HepG2 (cell line): ENCODE measurements around the gene FAM131A. TPM values are rescaled to one million over a fixed set of nuclear protein-coding genes. Genes with fewer than 3 reads are reported as not detected.

ENCODE experiments used
- HNRNPK ChIP-seq: fragments of 200-400 bp; formaldehyde crosslinking; IDR thresholded peaks from 2 replicates; pipeline ENCODE4 v1.6.1; 2018; ENCODE audit warnings: low read length, low read depth, moderate library complexity, mild to moderate bottlenecking; ENCODE audit not compliant: poor library complexity, severe bottlenecking
- KAT8 ChIP-seq: IDR thresholded peaks from 2 replicates; pipeline ENCODE4 v1.6.1; 2016; ENCODE audit warnings: missing genetic modification reagents, missing compliant biosample characterization
- NFIB ChIP-seq: sonication (generic); formaldehyde crosslinking; IDR thresholded peaks from 2 replicates; pipeline ENCODE4 v1.9.0; 2021; ENCODE audit warnings: missing genetic modification reagents, mild to moderate bottlenecking, borderline replicate concordance
- NR1H2 ChIP-seq: sonication (generic); formaldehyde crosslinking; IDR thresholded peaks from 2 replicates; pipeline ENCODE4 v1.8.1; 2022; ENCODE audit warnings: low read depth, missing genetic modification reagents, borderline replicate concordance
- TAF1 ChIP-seq: sonication (generic); formaldehyde crosslinking; IDR thresholded peaks from 2 replicates; pipeline ENCODE4 v1.4.0; 2020; ENCODE audit warnings: missing genetic modification reagents
- ZBTB7A ChIP-seq: sonication (generic); formaldehyde crosslinking; IDR thresholded peaks from 2 replicates; pipeline ENCODE4 v1.8.0; 2022; ENCODE audit warnings: mild to moderate bottlenecking, missing genetic modification reagents
- polyA plus RNA-seq, 8 experiments: library from polyadenylated mRNA; depleted of rRNA in 3 of 8; stranded (reverse) in 7 of 8; unstranded in 1 of 8; fragments of >200 nt; fragmentation: Illumina TruSeq in 4 of 8; extraction: Trizol in 4 of 8; gene quantifications; 2 replicates each; pipeline versions ENCODE4 v1.2.1 to v1.2.3, GENCODE V29; 2011 to 2016; ENCODE audit warnings: low read depth in 4 of 8, missing spikeins in 1 of 8, mixed read lengths in 1 of 8; ENCODE audit not compliant: insufficient read depth in 1 of 8
- total RNA-seq, 5 experiments: library from RNA; depleted of rRNA; stranded (reverse); fragments of >200 nt; fragmentation: Illumina TruSeq; extraction: Trizol; gene quantifications; 2 replicates each; pipeline ENCODE4 v1.2.3, GENCODE V29; 2016; ENCODE audit warnings: low read depth in 1 of 5
- TF ChIP-seq, protein P1 (sequence below): IDR thresholded peaks from 2 replicates; pipeline ENCODE4 v1.6.1; 2016; ENCODE audit warnings: low read depth
- TF ChIP-seq, protein P2 (sequence below): sonication (generic); formaldehyde crosslinking; IDR thresholded peaks from 2 replicates; pipeline ENCODE4 v1.8.1; 2023; ENCODE audit warnings: mild to moderate bottlenecking, moderate library complexity, missing genetic modification reagents
- TF ChIP-seq, protein P3 (sequence below): IDR thresholded peaks from 2 replicates; pipeline ENCODE4 v1.6.1; 2016; ENCODE audit warnings: missing compliant biosample characterization, missing genetic modification reagents, borderline replicate concordance
- TF ChIP-seq, protein P4 (sequence below): sonication (generic); formaldehyde crosslinking; conservative IDR thresholded peaks from 2 replicates; pipeline ENCODE4 v1.4.0; 2020; ENCODE audit warnings: missing genetic modification reagents
- TF ChIP-seq, protein P5 (sequence below): sonication (generic); formaldehyde crosslinking; IDR thresholded peaks from 2 replicates; pipeline ENCODE4 v1.5.1; 2020; ENCODE audit warnings: mild to moderate bottlenecking, missing genetic modification reagents, moderate library complexity
- TF ChIP-seq, protein P6 (sequence below), 2 experiments: sonication (generic) in 1 of 2; formaldehyde crosslinking in 1 of 2; IDR thresholded peaks; 2 replicates each; pipeline versions ENCODE4 v1.4.0 to v1.6.1; 2016 to 2020; ENCODE audit warnings: borderline replicate concordance in 1 of 2, low read depth in 1 of 2, mild to moderate bottlenecking in 1 of 2, missing genetic modification reagents in 1 of 2

FAM131A gene
- total and polyA plus RNA-seq, 2 of the 13 experiments (the other 11 are each of a cell fraction or from before 2014, with no cell fraction given): 9.2 to 9.3 TPM

DNA sequence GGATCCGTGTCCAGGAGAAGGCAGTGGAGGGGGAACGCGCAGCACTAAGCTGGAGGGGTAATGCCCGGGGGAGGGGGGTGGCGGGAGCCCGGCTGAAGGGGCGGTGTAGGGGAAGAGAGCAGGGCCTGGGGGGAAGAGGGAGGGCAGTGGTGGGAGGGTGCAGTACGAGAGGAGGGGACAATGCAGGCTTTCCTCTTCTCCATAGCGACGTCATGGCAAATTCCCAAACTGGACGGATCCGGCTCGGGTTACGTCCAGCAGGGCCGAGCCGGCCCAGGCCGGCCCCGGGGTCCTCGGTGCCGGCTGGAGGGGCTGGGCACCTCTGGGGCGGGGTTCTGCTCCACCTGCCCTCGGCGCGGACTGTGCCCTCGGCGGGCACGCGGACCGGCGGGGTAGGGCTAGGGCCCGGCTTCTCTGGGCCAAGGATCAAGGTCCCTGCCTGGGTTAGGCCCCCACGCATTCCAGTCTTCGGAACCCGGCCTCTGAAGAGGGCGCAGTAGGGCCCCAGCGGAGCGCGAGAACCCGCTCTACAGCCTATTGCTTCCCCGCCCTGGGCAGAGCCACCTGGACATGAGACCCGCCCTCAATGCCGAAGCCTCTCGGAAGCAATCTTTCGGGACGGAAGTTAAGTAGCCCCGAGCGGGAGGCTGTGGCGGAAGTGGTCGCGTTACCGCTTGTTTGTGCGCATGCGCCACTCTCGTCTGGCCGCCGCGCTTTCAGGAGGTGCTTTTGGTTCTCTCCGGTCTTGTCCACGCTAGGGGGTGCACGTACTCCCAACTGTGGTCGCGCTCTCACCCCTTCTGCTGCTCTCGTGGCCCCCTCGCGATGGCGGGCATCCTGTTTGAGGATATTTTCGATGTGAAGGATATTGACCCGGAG is 25.5 kb downstream of the FAM131A start (continued):
- TF ChIP-seq TAF1 (CRISPR knock-in tag): peak; percentile 81
- peak; percentile 18; the same call in 1 of the 2 replicates for TF ChIP-seq ZBTB7A (CRISPR knock-in tag)
- TF ChIP-seq NFIB (CRISPR knock-in tag): no peak
- peak; percentile 91 for TF ChIP-seq KAT8 (CRISPR knock-in tag)
- TF ChIP-seq, protein P1, sequence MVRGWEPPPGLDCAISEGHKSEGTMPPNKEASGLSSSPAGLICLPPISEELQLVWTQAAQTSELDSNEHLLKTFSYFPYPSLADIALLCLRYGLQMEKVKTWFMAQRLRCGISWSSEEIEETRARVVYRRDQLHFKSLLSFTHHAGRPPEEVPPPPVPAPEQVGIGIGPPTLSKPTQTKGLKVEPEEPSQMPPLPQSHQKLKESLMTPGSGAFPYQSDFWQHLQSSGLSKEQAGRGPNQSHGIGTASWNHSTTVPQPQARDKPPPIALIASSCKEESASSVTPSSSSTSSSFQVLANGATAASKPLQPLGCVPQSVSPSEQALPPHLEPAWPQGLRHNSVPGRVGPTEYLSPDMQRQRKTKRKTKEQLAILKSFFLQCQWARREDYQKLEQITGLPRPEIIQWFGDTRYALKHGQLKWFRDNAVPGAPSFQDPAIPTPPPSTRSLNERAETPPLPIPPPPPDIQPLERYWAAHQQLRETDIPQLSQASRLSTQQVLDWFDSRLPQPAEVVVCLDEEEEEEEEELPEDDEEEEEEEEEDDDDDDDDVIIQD (CRISPR knock-in tag): no peak
- TF ChIP-seq HNRNPK: peak; percentile 57
- TF ChIP-seq NR1H2 (CRISPR knock-in tag): no peak
- TF ChIP-seq, protein P2, sequence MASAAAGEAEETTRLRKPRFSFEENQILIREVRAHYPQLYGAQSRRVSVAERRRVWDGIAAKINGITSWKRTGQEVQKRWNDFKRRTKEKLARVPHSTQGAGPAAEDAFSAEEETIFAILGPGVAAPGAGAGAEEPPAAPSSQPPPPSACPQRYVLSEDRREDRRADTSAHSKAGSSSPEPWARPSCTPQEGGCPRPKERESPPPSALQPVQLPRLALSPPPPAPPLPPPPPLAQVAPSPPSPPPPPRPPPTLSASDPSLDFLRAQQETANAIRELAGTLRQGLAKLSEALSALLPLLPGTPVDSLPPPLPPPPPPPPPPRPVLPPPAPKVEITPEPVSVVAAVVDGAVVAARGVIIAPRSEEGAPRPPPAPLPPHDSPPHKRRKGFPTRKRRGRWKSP (CRISPR knock-in tag): peak; percentile 86
- TF ChIP-seq, protein P3, sequence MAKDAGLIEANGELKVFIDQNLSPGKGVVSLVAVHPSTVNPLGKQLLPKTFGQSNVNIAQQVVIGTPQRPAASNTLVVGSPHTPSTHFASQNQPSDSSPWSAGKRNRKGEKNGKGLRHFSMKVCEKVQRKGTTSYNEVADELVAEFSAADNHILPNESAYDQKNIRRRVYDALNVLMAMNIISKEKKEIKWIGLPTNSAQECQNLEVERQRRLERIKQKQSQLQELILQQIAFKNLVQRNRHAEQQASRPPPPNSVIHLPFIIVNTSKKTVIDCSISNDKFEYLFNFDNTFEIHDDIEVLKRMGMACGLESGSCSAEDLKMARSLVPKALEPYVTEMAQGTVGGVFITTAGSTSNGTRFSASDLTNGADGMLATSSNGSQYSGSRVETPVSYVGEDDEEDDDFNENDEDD: peak; percentile 55; the same call in 1 of the 2 replicates
- TF ChIP-seq, protein P4, sequence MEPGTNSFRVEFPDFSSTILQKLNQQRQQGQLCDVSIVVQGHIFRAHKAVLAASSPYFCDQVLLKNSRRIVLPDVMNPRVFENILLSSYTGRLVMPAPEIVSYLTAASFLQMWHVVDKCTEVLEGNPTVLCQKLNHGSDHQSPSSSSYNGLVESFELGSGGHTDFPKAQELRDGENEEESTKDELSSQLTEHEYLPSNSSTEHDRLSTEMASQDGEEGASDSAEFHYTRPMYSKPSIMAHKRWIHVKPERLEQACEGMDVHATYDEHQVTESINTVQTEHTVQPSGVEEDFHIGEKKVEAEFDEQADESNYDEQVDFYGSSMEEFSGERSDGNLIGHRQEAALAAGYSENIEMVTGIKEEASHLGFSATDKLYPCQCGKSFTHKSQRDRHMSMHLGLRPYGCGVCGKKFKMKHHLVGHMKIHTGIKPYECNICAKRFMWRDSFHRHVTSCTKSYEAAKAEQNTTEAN: peak; percentile 56; the same call in 1 of the 2 replicates
- TF ChIP-seq, protein P5, sequence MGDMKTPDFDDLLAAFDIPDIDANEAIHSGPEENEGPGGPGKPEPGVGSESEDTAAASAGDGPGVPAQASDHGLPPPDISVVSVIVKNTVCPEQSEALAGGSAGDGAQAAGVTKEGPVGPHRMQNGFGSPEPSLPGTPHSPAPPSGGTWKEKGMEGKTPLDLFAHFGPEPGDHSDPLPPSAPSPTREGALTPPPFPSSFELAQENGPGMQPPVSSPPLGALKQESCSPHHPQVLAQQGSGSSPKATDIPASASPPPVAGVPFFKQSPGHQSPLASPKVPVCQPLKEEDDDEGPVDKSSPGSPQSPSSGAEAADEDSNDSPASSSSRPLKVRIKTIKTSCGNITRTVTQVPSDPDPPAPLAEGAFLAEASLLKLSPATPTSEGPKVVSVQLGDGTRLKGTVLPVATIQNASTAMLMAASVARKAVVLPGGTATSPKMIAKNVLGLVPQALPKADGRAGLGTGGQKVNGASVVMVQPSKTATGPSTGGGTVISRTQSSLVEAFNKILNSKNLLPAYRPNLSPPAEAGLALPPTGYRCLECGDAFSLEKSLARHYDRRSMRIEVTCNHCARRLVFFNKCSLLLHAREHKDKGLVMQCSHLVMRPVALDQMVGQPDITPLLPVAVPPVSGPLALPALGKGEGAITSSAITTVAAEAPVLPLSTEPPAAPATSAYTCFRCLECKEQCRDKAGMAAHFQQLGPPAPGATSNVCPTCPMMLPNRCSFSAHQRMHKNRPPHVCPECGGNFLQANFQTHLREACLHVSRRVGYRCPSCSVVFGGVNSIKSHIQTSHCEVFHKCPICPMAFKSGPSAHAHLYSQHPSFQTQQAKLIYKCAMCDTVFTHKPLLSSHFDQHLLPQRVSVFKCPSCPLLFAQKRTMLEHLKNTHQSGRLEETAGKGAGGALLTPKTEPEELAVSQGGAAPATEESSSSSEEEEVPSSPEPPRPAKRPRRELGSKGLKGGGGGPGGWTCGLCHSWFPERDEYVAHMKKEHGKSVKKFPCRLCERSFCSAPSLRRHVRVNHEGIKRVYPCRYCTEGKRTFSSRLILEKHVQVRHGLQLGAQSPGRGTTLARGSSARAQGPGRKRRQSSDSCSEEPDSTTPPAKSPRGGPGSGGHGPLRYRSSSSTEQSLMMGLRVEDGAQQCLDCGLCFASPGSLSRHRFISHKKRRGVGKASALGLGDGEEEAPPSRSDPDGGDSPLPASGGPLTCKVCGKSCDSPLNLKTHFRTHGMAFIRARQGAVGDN (CRISPR knock-in tag): peak; percentile 98
- TF ChIP-seq, protein P6, sequence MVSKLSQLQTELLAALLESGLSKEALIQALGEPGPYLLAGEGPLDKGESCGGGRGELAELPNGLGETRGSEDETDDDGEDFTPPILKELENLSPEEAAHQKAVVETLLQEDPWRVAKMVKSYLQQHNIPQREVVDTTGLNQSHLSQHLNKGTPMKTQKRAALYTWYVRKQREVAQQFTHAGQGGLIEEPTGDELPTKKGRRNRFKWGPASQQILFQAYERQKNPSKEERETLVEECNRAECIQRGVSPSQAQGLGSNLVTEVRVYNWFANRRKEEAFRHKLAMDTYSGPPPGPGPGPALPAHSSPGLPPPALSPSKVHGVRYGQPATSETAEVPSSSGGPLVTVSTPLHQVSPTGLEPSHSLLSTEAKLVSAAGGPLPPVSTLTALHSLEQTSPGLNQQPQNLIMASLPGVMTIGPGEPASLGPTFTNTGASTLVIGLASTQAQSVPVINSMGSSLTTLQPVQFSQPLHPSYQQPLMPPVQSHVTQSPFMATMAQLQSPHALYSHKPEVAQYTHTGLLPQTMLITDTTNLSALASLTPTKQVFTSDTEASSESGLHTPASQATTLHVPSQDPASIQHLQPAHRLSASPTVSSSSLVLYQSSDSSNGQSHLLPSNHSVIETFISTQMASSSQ (IDR thresholded peaks at IDR 0.05; ENCODE audit: low read depth): 0 out of 2 replicates have a peak, but pooled peaks have one; percentile 31
- TF ChIP-seq, protein P6 (CRISPR knock-in tag; IDR thresholded peaks at IDR 0.05; ENCODE audit: borderline replicate concordance): peak; percentile 53; the same call in 1 of the 2 replicates
